NK-92 (cell line): ENCODE measurements around the gene SERGEF.
"Not testable (repeated sequence)": the region's sequence is repeated elsewhere in the genome, so short reads cannot be mapped to it uniquely, and the experiment has no call there.

Experiments
- DNase-seq: peaks from one replicate; lab custom pipeline; 2025; ENCODE audit not compliant: unreplicated experiment; lab: John Stamatoyannopoulos, UW

Gene SERGEF

GRCh38 chr11:18000760-18001159 is 12.1 kb downstream of the SERGEF start:
- no peak for DNase-seq

GRCh38 chr11:18000128-18000527 is 12.7 kb downstream of the SERGEF start:
- not testable (repeated sequence) for DNase-seq

GRCh38 chr11:17992916-17993315 is 19.9 kb downstream of the SERGEF start:
- no peak for DNase-seq

- no peak for DNase-seq
These were observed 20.9 kb downstream of the SERGEF start for GRCh38 chr11:17991783-17992433.

GRCh38 chr11:17989306-17989705 is 23.5 kb downstream of the SERGEF start:
- DNase-seq, result no peak

- no peak for DNase-seq
These were observed 24.4 kb downstream of the SERGEF start for GRCh38 chr11:17988465-17988864.

- DNase-seq, result no peak
These were observed 25.0 kb downstream of the SERGEF start for GRCh38 chr11:17987826-17988225.

GRCh38 chr11:17986711-17987220 is 26.1 kb downstream of the SERGEF start:
- no peak for DNase-seq

- DNase-seq, result no peak
These were observed 26.7 kb downstream of the SERGEF start for GRCh38 chr11:17986007-17986710.

GRCh38 chr11:17985517-17985916 is 27.3 kb downstream of the SERGEF start:
- no peak for DNase-seq

GRCh38 chr11:17983569-17983968 is 29.3 kb downstream of the SERGEF start:
- DNase-seq, result no peak

- no peak for DNase-seq
These were observed 33.0 kb downstream of the SERGEF start for GRCh38 chr11:17979770-17980371.

GRCh38 chr11:17978553-17979287 is 34.1 kb downstream of the SERGEF start:
- no peak for DNase-seq

GRCh38 chr11:17976651-17977050 is 36.2 kb downstream of the SERGEF start:
- DNase-seq, result no peak

- no peak for DNase-seq
These were observed 38.6 kb downstream of the SERGEF start for GRCh38 chr11:17974246-17974645.

GRCh38 chr11:17972987-17973386 is 39.9 kb downstream of the SERGEF start:
- DNase-seq, result no peak

GRCh38 chr11:17968206-17968605 is 44.6 kb downstream of the SERGEF start:
- DNase-seq, result no peak

- no peak for DNase-seq
These were observed 45.2 kb downstream of the SERGEF start for GRCh38 chr11:17967661-17968060.

GRCh38 chr11:17960091-17960490 is 52.8 kb downstream of the SERGEF start:
- no peak for DNase-seq

GRCh38 chr11:17958446-17958845 is 54.4 kb downstream of the SERGEF start:
- no peak for DNase-seq
